ENCODE data around the gene ADAM19. TPM values are rescaled to one million over a fixed set of nuclear protein-coding genes. Genes with fewer than 3 reads are reported as not detected.
"Not testable (repeated sequence)": the region's sequence is repeated elsewhere in the genome, so short reads cannot be mapped to it uniquely, and the experiment has no call there.

The ADAM19 gene
- total RNA-seq, 8 experiments from 2014 or later = 7.8 to 38.9 (median 17.7) TPM

GRCh38 chr5:157486861-157487260 is 88.7 kb downstream of the ADAM19 start:
- 33 to 77% (median 56%) methylated on average over 1 to 2 of the region's 3 CpGs; no CpG with 5 or more reads in 3 of the 10 experiments for WGBS, 10 experiments
- Histone ChIP-seq H3K4me1 (replicated peaks in 1 of 2) (no peaks in the 10 kb centered on the region), H3K4me3 (no peak overlapping the region), H3K27ac (no peak overlapping the region)
- in situ Hi-C loops (cut with MboI; ENCODE audit: low pct_unique_long_range_greater_than_20kb in 2 of 9, low sequenced_read_pairs in 9 of 9, unreplicated experiment in 9 of 9) = loop anchor here in 2 of 9 experiments (25.0 kb wide), 2 partner anchors 150 to 225 kb away; a partner anchor contains a TSS
- ATAC-seq (replicated peaks in 6 of 8) = no peak

GRCh38 chr5:157486221-157486681 is 89.3 kb downstream of the ADAM19 start:
- WGBS, 10 experiments = 81 to 89% (median 86%) methylated on average over 1 to 6 of the region's 8 CpGs; no CpG with 5 or more reads in 7 of the 10 experiments
- ATAC-seq (replicated peaks in 6 of 8) = no peak
- Histone ChIP-seq H3K4me1 (replicated peaks in 1 of 2) (no peaks in the 10 kb centered on the region), H3K27ac (no peak overlapping the region), H3K4me3 (no peak overlapping the region)
- in situ Hi-C loops (cut with MboI; ENCODE audit: low pct_unique_long_range_greater_than_20kb in 2 of 9, low sequenced_read_pairs in 9 of 9, unreplicated experiment in 9 of 9) = loop anchor here in 2 of 9 experiments (25.0 kb wide), 2 partner anchors 149 to 226 kb away; a partner anchor contains a TSS

- no peak for ATAC-seq (replicated peaks in 6 of 8)
- H3K4me3 ChIP-seq = no peak overlapping the region
- WGBS, 10 experiments = 80 to 100% (median 98%) methylated on average over 1 to 3 of the region's 3 CpGs; no CpG with 5 or more reads in 4 of the 10 experiments
- no peak overlapping the region for H3K27ac ChIP-seq
- in situ Hi-C loops (cut with MboI; ENCODE audit: low pct_unique_long_range_greater_than_20kb in 2 of 9, low sequenced_read_pairs in 9 of 9, unreplicated experiment in 9 of 9) = loop anchor here in 2 of 9 experiments (25.0 kb wide), 2 partner anchors 149 to 226 kb away; a partner anchor contains a TSS
- no peaks in the 10 kb centered on the region for H3K4me1 ChIP-seq (replicated peaks in 1 of 2)
Measured at GRCh38 chr5:157485811-157486210, 89.8 kb downstream of the ADAM19 start.

GRCh38 chr5:157485340-157485739 is 90.2 kb downstream of the ADAM19 start:
- Histone ChIP-seq H3K27ac (no peak overlapping the region), H3K4me3 (no peak overlapping the region), H3K4me1 (replicated peaks in 1 of 2) (no peaks in the 10 kb centered on the region)
- ATAC-seq (replicated peaks in 6 of 8) = no peak
- in situ Hi-C loops (cut with MboI; ENCODE audit: low pct_unique_long_range_greater_than_20kb in 2 of 9, low sequenced_read_pairs in 9 of 9, unreplicated experiment in 9 of 9) = loop anchor here in 2 of 9 experiments (25.0 kb wide), 2 partner anchors 148 to 227 kb away; a partner anchor contains a TSS
- WGBS, 10 experiments = 71 to 100% (median 89%) methylated on average over 1 to 2 of the region's 2 CpGs; no CpG with 5 or more reads in 3 of the 10 experiments

GRCh38 chr5:157484768-157485167 is 90.8 kb downstream of the ADAM19 start:
- in situ Hi-C loops (cut with MboI; ENCODE audit: low pct_unique_long_range_greater_than_20kb in 2 of 9, low sequenced_read_pairs in 9 of 9, unreplicated experiment in 9 of 9) = loop anchor here in 2 of 9 experiments (25.0 kb wide), 2 partner anchors 147 to 228 kb away; a partner anchor contains a TSS
- WGBS, 10 experiments = 0 to 100% (median 85%) methylated on average over 2 to 5 of the region's 5 CpGs; no CpG with 5 or more reads in 4 of the 10 experiments
- H3K27ac ChIP-seq = no peak overlapping the region
- no peak overlapping the region for H3K4me3 ChIP-seq
- H3K4me1 ChIP-seq (replicated peaks in 1 of 2) = no peaks in the 10 kb centered on the region
- peak in 3 of 8 experiments; percentile 70 to 90 (median 90) for ATAC-seq (replicated peaks in 6 of 8)

GRCh38 chr5:157482702-157483101 is 92.9 kb downstream of the ADAM19 start:
- 100% methylated on average over 1 of the region's 2 CpGs; no CpG with 5 or more reads in 7 of the 10 experiments for WGBS, 10 experiments
- in situ Hi-C loops (cut with MboI; ENCODE audit: low pct_unique_long_range_greater_than_20kb in 2 of 9, low sequenced_read_pairs in 9 of 9, unreplicated experiment in 9 of 9) = loop anchor here in 2 of 9 experiments (25.0 kb wide), 2 partner anchors 145 to 230 kb away; a partner anchor contains a TSS
- not testable (repeated sequence) for ATAC-seq (replicated peaks in 6 of 8); H3K27ac ChIP-seq; H3K4me3 ChIP-seq; H3K4me1 ChIP-seq (replicated peaks in 1 of 2)

- Histone ChIP-seq H3K4me1 (replicated peaks in 1 of 2) (no peaks in the 10 kb centered on the region), H3K4me3 (no peak overlapping the region), H3K27ac (no peak overlapping the region)
- no peak for ATAC-seq (replicated peaks in 6 of 8)
- WGBS, 10 experiments = 90 to 100% (median 98%) methylated on average over 1 to 5 of the region's 7 CpGs; no CpG with 5 or more reads in 4 of the 10 experiments
- in situ Hi-C loops (cut with MboI; ENCODE audit: low pct_unique_long_range_greater_than_20kb in 2 of 9, low sequenced_read_pairs in 9 of 9, unreplicated experiment in 9 of 9) = loop anchor here in 2 of 9 experiments (25.0 kb wide), 2 partner anchors 144 to 231 kb away; a partner anchor contains a TSS
Measured at GRCh38 chr5:157481666-157482065, 93.9 kb downstream of the ADAM19 start.

- WGBS, 10 experiments = 82 to 100% (median 100%) methylated on average over 1 to 3 of the region's 4 CpGs; no CpG with 5 or more reads in 4 of the 10 experiments
- no peaks in the 10 kb centered on the region for H3K4me1 ChIP-seq (replicated peaks in 1 of 2)
- H3K27ac ChIP-seq = no peak overlapping the region
- no peak for ATAC-seq (replicated peaks in 6 of 8)
- H3K4me3 ChIP-seq = no peak overlapping the region
- in situ Hi-C loops (cut with MboI; ENCODE audit: low pct_unique_long_range_greater_than_20kb in 2 of 9, low sequenced_read_pairs in 9 of 9, unreplicated experiment in 9 of 9) = loop anchor here in 2 of 9 experiments (25.0 kb wide), 2 partner anchors 144 to 231 kb away; a partner anchor contains a TSS
Measured at GRCh38 chr5:157481265-157481664, 94.3 kb downstream of the ADAM19 start.

GRCh38 chr5:157479612-157480510 is 95.7 kb downstream of the ADAM19 start:
- in situ Hi-C loops (cut with MboI; ENCODE audit: low pct_unique_long_range_greater_than_20kb in 2 of 9, low sequenced_read_pairs in 9 of 9, unreplicated experiment in 9 of 9) = loop anchor here in 2 of 9 experiments (10.0 to 25.0 kb wide), 3 partner anchors 115 to 232 kb away; a partner anchor contains a TSS
- 40 to 93% (median 70%) methylated on average over 1 to 10 of the region's 15 CpGs; no CpG with 5 or more reads in 2 of the 10 experiments for WGBS, 10 experiments
- no peak for ATAC-seq (replicated peaks in 6 of 8)
- no peak overlapping the region for H3K4me3 ChIP-seq
- H3K4me1 ChIP-seq (replicated peaks in 1 of 2) = no peaks in the 10 kb centered on the region
- H3K27ac ChIP-seq = no peak overlapping the region

- H3K27ac ChIP-seq = no peak overlapping the region
- no peaks in the 10 kb centered on the region for H3K4me1 ChIP-seq (replicated peaks in 1 of 2)
- in situ Hi-C loops (cut with MboI; ENCODE audit: low pct_unique_long_range_greater_than_20kb in 2 of 9, low sequenced_read_pairs in 9 of 9, unreplicated experiment in 9 of 9) = loop anchor here in 2 of 9 experiments (10.0 to 25.0 kb wide), 3 partner anchors 114 to 233 kb away; a partner anchor contains a TSS
- peak in 1 of 8 experiments; percentile 22 for ATAC-seq (replicated peaks in 6 of 8)
- H3K4me3 ChIP-seq = no peak overlapping the region
- 60 to 90% (median 85%) methylated on average over 1 to 2 of the region's 4 CpGs; no CpG with 5 or more reads in 6 of the 10 experiments for WGBS, 10 experiments
Measured at GRCh38 chr5:157479166-157479565, 96.4 kb downstream of the ADAM19 start.

GRCh38 chr5:157478726-157479125 is 96.8 kb downstream of the ADAM19 start:
- Histone ChIP-seq H3K4me1 (replicated peaks in 1 of 2) (no peaks in the 10 kb centered on the region), H3K4me3 (no peak overlapping the region), H3K27ac (no peak overlapping the region)
- in situ Hi-C loops (cut with MboI; ENCODE audit: low pct_unique_long_range_greater_than_20kb in 2 of 9, low sequenced_read_pairs in 9 of 9, unreplicated experiment in 9 of 9) = loop anchor here in 2 of 9 experiments (10.0 to 25.0 kb wide), 3 partner anchors 114 to 234 kb away; a partner anchor contains a TSS
- no peak for ATAC-seq (replicated peaks in 6 of 8)
- 40 to 100% (median 74%) methylated on average over 1 to 2 of the region's 2 CpGs; no CpG with 5 or more reads in 2 of the 10 experiments for WGBS, 10 experiments

GRCh38 chr5:157477814-157478494 is 97.6 kb downstream of the ADAM19 start:
- WGBS, 10 experiments = 25 to 100% (median 57%) methylated on average over 2 to 5 of the region's 5 CpGs; no CpG with 5 or more reads in 2 of the 10 experiments
- H3K4me1 ChIP-seq (replicated peaks in 1 of 2) = no peaks in the 10 kb centered on the region
- H3K27ac ChIP-seq = no peak overlapping the region
- in situ Hi-C loops (cut with MboI; ENCODE audit: low pct_unique_long_range_greater_than_20kb in 2 of 9, low sequenced_read_pairs in 9 of 9, unreplicated experiment in 9 of 9) = loop anchor here in 2 of 9 experiments (10.0 to 25.0 kb wide), 3 partner anchors 113 to 234 kb away; a partner anchor contains a TSS
- H3K4me3 ChIP-seq = no peak overlapping the region
- peak in 1 of 8 experiments; percentile 36 for ATAC-seq (replicated peaks in 6 of 8)
